HG02759 (cell line): Measurements from ENCODE around the gene TUBGCP6.
A peak's percentile ranks its signal among the peaks of the same experiment; 100 is the strongest.

Experiments
- ATAC-seq: cut with Tn5 transposase; IDR thresholded peaks from one replicate; pipeline ENCODE4 v1.9.1; 2021; ENCODE audit warnings: mild to moderate bottlenecking, moderate library complexity; ENCODE audit not compliant: unreplicated experiment

The TUBGCP6 gene

DNA sequence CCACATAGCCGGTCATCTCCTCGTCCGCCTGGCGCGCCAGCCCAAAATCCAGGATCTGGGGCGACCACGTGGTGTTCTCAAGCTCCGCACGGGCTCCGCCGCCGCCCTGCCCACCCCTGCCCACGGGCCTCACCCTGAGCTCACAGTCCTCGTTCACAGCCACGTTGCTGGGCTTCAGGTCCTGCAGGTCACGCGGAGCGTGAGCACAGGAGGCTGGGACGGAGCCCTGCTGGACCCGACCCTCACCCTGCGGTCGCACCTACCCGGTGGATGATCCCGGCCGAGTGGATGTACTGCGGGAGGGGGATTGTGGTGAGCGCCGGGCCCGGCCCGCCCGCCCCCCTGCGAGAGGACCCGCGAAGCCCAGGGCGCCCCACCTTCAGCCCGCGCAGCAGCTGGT, 22.2 kb upstream of the TUBGCP6 start:
- no peak for ATAC-seq

DNA sequence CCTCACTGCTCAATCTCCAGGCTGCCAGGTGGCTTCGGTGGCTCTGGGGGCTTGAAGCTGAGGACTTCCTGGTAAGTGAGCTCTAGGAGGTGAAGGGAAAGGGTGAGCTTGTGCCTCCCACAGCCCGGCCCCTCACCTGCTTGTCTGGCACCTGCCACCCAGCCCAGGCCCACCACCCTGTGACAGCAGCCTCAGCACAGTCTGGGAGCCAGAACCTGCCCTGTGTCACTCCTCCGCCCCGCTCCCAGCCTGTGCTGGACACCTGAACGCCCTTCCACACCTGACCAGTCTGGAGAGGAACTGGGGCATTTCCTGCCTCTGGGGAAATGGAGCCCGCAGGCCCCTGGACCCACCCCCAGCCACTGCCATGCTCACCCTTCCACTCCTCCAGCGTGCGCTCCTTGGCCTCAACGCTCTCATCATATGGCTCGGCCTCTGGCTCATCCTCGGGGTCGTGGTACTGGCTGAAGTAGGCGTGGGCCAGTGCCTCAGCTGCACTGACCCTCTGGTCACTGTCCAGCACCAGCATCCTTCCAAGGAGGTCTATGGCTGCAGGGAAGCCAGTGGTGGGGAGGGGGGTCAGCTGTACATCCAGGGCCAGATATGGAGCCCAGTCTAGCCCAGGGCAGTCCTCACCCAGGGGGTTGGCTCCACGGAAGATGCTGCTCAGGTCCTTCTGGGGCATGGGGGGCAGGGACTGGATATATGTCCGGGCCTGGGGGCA, 20.3 kb upstream of the TUBGCP6 start:
- ATAC-seq: no peak

DNA sequence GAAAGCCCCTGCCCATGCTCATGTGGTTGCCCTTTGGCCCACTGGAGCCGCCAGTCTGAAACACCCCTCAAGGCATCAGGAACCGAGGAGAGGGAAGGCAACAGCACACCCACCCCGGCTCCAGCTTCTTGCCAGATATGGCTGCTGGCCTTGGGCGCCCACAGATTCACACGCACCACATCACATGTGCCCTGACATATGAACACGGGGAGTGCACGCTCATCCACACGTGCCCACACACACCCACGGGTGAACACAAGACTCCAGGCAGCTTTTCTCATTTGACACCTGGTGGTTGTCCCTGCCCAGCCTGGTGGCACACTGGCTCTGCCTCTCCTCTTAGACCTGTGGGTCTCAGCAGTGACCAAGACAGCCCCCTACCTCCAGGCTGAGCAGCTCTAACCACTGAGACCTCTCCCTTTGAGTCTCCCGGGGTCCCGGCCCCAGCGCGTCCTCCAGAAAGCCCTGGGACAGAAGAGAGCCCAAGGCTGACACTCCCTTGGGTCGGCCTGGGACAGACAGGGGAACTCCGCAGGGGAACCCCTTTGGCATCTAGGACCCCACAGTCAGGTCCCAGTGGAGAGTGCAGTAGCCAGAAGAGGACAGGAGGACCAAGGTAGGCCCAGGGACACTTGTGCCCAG, 19.4 kb upstream of the TUBGCP6 start:
- ATAC-seq: no peak

DNA sequence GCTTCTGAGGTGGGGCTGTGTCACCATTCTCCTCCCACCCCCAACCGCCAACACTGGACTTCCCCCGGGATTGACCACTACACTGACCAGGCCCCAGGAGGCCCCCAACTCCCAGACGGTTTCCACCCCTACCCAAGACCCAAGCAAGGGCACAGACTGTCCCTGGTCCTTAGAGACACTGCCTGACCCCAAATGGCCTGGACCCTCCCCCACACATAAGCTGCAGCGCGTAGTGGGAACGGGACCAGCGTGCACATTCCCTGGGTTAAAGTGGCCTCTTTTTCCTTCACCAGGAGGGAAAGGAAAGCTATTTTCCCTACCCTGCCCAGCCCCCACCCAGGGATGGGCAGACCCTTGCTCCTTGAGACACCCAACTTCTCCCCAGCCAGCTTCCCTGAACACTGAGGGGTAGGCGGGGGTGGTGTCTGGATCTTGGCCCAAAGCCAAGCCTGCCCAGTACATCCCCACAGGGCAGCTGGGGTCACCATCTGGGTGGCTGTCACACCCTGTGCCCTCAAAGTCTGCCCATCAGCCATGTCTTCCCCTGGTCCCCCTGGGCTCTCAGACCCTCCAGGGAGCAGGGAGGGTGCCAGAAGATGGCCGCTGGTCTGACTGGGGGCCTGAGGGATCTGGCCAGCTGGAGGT, 18.3 kb upstream of the TUBGCP6 start:
- no peak for ATAC-seq

DNA sequence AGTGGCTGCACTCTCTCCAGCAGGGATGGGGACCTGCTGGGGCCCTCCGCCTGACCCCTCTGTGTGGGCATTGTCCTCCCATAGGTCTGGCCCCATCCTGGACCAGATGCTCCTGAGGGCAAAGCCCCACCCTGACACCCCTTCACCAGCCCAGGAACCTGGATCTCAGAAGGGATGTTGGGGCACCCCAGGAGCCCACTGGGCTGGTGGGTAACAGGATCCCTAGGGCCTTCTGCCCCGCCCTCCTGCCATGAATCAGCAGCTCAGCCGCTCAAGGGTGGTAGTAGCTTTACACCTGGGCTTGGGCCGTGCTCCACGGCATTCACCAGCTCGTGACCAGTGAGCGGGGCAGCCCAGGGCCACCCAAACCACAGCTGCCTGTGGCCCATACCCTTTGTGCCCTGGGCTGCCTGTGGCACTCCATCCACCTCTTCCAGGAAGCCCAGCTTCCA, 17.7 kb upstream of the TUBGCP6 start:
- ATAC-seq: no peak

DNA sequence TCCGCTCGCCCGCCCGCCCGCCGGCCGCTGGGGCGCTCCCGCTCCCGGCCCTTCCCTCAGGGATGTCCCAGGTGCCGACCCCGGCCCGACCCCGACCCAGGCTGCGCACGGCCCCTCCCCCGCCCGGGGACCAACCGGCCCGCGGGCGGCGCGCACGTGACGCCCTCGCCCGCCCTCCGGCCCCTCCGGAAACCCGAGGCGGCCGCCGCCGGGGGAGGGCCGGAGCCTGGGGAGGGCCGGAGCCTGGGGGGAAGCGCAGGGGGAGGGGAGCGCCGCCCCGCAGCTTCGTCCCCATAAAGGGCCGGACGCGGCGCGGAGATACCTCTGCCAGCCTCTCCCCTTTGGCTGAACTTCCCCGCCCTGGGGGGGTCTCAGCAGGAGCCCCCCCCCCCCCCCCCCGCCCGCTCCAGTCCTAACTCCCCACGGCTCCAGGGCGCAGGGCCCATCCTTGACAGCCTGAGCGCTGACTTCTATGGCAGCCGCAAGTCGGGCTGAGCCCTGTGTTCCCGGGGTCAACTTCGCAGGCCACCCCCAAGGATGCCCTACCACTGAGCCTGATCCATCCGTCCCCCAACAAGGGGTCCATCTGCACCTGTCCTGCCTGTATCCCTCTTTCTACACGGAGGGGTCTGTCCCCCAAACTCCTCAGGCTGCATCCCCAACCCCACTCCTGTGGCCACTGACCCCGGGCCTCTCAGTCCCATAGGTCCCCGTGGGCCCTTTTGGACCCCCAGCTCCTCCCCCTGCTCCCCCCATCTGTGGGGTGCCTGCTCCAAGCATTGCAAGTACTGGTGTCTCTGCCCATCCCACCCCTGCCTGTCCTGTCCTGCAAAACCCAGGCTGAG, 17.0 kb upstream of the TUBGCP6 start, which contains the start of gene MAPK12:
MAPK12 (minus strand) TSS at position 69 of the 845 bp plus-strand sequence. CDS start 174 bp downstream, outside the sequence.
- peak; percentile 68 for ATAC-seq

DNA sequence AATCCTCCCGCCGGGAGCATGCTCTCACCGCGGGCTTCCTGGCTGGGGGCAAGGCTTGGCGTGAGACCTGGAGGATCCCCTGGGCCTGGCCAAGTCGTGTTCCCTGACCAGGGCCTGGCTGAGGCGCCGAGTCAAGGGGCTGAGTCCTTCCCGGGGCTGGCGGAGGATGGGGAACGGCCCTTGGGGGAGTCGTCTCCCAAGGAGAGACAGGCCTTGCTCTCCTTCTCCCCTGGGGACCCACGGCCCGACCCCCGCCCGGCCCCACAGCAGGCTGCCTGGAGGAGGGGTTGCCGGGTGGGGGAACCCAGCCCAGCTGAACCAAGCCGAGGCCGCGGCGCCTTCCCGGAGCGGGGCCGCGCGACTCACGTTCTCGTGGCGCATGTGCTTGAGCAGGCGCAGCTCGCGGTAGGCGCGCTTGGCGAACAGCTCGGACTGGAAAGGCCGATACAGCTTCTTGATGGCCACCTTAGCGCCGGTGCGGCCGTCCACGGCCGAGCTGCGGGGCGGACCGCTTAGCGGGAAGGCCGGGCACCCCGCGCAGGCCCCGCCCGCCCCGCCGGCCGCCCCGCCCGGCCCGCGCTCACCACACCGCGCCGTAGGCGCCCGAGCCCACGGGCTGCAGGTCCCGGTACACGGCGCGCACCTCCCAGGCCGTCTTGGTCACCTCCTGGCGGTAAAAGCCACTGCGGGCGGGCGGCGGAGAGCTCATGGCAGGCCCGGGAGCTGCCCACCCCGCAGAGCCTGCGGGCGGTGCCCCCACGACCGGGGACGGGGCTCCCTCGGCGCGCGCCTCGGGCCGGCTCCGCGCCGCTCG, 16.2 kb upstream of the TUBGCP6 start:
- peak; percentile 43 for ATAC-seq

DNA sequence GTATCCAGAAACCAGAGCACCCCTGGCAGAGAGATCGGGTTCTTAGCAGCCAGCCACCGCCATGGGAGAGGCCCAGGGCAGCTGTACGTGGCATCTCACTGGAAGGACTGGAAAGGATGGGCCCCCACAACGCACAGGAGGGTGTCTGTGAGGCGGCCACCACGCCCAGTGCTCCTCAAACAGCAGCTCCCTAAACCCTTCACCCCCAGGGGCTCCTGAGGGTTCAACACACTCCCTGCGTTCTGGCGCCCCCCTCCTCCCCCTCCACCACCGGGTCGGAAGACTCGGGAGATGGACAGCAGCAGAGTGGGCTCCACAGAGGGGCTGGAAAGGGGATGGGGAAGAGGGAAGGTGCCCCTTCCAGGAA, 15.6 kb upstream of the TUBGCP6 start:
- no peak for ATAC-seq

DNA sequence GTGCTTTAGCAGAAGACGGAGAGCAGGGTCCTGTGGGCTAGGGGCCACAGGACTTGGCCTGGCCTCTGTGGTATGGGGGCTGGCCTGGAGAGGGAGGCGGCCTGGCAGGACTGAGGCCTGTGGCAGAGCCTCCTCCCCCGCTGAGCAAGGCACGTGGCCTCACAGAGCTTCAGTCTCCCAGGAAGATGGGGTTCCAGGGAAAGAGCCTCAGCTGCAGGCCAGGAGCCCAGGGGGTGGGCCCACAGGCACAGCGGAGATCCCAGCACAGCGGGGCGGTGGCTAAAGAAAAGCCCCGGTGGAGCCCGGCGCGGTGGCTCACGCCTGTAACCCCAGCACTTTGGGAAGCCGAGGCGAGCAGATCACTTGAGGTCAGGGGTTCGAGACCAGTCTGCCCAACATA, 14.5 kb upstream of the TUBGCP6 start:
- ATAC-seq: no peak

DNA sequence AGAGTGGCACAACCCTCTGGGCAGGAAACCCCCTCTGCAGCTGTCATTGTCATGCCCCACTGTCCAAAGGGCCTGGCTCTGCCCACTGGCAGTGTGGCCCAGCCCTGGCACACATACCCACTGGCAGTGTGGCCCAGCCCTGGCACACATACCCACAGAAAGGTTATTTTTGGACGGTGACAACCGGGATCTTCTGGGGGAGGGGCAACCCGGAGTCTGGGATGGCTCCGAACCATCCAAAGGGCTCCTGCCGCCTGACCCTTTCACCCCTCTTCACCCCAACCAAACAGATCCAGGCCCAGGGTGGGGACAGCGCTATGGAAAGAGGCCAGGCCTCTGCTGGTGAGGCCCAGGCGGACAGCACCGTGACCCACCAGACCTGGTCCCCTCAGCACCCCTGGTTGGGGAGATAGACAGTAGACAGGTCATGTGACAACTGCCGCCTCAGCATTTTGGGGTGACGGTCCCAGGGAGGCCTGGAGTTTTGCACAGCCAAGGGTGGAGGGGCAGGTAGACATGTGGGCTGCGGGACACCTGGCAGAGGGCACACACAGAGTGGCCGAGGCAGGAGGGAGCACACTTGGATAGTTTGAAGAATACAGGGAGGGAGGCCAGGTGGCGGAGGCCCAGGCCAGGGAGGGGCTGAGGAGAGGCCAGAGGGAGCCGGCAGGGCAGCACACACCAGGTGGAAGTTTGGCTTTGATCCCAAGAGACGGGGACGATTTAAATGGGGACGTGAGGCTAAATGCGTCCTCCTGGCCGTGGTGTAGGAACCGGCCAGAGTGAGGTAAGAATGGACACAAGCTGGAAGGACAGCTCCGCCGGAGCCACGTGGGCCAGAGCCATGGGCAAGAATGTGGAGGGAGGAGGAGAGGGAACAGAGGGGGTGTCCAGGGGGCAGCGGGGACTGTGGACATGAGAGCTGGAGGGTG, 13.8 kb upstream of the TUBGCP6 start:
- ATAC-seq: no peak

DNA sequence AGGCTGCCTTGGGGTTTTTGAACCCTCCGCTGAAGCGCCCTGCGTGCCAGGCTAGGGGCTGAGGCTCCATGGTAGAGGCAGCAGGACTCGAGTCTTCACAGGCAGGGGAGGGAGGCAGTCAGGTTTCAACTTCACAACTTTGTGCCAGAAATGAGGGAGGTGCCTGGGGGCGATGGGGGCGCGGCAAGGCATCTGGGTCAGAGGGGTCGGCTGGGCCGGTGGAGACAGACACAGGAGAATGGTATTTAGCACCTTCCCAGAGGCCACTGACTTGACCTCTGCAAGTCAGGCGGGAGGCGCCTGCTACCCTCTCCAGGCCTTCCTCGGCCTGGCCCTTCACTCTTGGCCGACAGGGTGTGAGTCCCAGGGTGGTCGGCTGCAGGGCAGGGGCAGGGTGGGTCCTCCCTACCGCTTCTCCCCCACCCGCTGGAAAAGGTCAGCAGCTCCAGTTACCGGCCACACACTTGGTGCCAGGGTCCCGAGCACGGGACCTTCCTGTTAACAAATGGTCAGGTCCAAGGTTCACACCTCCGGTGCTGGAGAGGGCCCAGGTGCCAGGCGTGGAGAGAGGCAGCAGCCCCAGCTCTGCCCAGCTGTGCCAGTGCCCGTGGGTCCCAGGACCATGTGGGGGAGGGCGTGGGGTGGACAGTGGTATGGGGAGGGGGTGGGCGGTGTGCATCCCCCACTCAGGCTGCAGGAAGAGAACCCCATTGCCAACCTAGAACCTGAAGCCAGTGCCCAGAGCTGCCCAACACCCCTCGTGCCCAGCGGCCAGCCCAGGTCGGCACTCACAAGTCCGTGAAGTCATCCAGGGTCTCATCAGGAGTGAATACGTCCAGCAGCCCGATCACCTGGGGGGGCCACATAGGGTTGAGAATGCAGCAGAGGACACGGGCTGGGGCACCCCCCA, 12.9 kb upstream of the TUBGCP6 start:
- ATAC-seq: no peak

DNA sequence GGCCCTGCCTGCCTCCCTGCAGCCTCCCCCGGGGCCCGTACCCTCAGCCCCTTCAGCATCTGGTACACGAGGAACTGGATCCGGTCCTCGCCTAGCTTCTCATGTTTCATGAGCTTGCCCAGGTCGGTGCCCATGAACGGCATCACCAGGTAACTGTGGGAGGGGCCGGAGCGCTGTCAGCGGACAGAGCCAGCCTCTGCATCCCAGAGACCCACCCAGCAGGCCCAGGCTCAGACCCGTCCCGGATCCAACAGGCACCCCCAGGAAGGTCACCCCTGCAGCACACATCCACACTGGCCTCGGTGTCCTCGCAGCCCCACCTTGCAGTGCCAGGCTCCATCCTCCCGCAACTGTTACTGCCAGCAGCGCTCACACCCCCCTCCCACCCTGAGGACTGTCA, 12.2 kb upstream of the TUBGCP6 start:
- ATAC-seq: no peak

DNA sequence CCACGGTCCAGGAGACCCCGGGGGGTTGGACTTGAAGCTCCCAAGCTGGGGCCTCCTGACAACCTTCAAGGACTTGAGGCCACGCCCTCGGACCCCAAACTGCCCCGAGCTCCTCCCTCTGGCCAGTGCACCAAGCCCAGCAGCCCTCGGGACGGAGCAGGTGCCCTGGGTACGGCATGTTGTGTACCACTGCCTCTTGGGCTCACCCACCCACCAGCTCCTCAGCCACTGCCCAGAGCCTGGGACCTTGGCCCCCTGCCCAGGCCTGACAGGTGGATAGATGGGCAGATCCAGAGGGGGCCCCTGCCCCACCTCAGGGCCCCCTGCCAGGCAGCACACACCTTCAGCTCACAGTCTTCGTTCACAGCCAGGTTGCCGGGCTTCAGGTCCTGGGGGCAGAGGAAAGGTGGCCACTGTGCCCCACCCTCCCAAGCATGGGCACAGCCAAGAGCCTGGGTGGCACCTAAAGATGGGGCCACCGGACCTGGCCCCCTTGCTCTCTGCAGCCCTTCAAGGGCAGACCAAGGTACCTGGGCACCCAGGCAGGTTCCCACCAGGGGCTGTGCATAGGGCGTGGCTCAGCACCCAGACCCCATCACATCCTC, 11.5 kb upstream of the TUBGCP6 start:
- no peak for ATAC-seq

DNA sequence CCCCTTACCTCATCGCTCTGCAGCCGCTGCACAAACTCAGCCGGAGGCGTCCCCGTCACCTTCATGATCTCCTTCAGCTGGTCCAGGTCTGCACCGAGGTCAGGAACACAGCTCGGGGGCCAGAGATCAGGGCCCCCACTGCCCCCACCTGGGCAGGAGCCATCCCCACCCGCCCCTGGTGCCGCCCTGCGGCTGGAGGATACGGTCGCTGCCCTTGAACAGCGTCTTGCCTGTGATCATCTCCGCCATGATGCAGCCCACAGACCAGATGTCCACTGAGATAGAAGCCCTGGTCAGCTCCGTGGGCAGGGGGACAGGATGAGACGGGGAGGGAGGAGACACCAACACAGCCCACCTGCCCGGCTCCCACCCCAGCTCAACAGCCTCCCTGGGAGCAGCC, 10.8 kb upstream of the TUBGCP6 start:
- no peak for ATAC-seq

DNA sequence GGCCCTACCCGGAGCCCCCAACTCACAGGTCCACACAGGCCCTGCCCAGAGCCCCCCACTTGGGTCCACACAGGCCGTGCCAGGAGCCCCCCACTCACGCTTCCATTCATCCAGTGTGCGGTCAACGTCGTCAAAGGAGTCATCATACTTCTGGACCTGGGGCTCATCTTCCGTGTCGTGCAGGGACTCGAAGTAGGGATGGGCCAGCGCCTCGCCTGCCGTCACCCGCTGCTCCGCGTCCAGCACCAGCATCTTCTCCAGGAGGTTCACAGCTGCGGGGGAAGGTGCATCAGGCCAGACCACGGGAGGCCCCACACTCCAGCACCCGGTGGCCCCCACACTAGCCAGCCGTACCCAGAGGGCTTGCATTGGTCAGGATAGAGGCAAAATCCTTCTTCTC, 10.3 kb upstream of the TUBGCP6 start:
- ATAC-seq: no peak

DNA sequence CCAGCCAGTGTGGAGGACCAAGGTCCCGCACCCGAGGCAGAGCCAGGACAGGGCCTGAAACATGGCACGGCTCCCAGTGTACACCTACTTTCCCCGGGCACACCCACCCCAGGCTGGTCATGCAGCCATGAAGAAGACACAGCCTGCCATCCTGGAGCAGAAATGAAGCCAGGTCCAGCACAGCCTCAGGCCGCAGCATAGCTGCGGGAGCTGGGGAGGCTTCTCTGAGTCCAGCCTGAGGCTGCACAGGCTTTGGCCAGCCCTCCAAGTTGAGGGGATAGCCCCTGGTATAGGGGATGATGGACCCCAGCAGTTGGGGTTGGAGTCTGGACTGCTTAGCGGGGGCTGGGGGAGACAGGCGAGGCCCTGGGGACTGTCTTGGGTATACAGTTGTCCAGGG, 9.1 kb upstream of the TUBGCP6 start:
- no peak for ATAC-seq

DNA sequence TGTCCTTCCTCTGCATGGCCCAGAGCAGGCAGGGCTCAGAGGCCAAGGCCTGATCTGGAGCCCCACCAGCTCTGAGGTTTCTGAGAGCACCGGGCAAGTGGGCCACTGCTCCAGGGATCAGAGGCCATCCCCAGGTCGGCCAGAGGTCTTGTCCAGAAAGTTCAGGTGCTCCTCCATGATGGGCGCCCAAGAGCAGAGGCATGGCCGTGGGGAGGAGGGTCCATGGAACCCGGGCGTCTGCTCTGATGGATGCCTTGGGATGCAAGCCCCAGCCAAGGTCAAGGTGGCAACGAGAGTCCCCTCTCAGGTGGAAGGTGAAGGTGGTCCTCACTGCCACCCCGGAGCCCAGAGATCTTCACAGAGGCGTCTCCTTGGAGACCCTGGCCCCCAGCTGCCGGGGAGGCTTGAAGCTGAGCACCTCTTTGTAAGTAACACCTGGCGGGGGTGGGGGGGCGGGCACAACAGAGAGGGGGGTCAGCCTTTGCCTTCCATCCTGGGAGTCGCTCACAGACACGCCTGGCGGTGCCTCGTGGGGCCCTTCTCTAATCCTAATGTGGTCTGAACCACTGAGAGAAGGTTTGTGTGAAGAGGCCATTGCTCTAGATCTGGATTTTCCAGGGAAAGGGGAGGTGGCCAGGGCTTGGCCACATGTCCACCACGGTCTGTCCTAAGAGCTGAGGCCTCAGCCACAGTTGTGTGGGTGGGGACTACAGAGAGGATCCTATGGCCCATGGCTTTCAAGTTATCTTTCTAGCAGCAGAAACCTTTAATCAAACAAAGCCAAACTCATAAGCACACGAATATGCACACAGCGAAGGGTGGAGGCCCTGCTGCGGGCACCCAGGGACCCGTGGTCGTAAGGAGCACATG, 8.5 kb upstream of the TUBGCP6 start:
- ATAC-seq: no peak
